Hematopoietic multipotent progenitor cell treated with erythropoietin and hydrocortisone succinate and interleukin-3 and kit ligand, for 6 days (in vitro differentiated cells): ENCODE data around the gene POLD1.
"Not testable (repeated sequence)": the region's sequence is repeated elsewhere in the genome, so short reads cannot be mapped to it uniquely, and the experiment has no call there.

Source experiments
- DNase-seq: peaks from one replicate; pipeline ENCODE4 v3.0.0-alpha.2; 2015

POLD1 gene

DNA sequence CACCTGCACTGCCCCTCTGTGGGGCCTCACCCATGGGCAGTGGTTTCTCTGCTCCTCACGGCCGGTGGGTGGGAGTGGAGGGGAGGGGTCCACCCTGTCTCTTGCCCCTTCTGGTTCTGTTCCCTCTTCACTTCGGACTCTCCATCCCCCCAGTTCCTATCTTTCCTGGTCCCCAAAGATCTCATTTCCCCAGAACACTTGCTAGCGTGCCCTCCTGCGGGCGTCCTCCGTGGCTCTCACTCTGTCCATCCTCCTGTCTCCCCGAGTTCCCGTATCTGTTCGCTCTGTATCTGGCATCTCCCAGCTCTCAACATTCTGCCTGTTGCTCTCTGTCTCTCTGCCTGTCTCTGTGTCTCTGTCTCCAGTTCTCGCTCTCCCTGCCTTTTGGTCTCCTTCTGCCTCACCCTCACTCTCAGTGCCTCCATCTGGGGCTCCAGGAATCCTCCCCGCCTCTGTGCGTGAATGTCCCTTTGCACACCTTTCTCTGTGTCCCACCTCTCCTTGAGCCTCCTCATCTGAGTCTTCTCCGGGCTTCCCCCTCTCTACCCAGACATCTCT, 35.0 kb downstream of the POLD1 start:
- no peak for DNase-seq

- DNase-seq = no peak
Measured at GRCh38 chr19:50419580-50420035, 35.5 kb downstream of the POLD1 start.

DNA sequence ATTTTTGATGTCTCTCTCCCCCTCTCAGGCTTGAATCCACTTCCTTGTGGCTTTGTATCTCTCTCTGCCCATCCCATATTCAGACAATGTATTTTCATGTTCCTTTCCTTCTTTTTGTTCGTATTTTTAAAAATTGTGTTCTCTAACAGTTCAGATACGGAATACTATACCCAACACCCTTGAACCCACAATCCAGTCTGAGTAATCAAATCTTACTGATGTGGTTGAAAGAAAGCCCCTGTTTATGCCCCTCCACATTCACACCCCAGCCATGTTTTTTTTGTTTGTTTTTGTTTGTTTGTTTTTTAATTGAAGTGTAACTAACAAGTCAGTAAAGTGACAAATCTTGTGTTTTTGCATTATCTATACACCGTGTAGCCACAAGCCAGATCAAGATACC, 36.0 kb downstream of the POLD1 start:
- DNase-seq = no peak

DNA sequence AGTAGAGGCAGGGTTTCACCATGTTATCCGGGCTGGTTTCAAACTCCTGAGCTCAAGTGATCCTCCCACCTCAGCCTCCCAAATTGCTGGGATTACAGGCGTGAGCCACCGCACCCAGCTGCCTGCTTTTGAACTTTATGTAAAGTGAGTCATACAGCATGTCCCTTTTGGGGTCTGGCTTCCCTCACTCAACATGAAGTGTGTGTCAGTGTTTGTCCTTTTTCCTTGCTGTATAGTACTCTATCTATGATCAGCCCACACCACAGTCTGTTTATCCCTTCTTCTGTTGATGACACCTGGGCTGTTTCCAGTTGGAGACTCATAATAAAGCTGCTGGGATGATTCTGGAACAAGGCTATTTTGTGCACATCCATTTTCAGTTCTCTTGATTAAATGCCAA, 36.7 kb downstream of the POLD1 start:
- DNase-seq = no peak

- no peak for DNase-seq
Measured at GRCh38 chr19:50422397-50423278, 38.5 kb downstream of the POLD1 start.

DNA sequence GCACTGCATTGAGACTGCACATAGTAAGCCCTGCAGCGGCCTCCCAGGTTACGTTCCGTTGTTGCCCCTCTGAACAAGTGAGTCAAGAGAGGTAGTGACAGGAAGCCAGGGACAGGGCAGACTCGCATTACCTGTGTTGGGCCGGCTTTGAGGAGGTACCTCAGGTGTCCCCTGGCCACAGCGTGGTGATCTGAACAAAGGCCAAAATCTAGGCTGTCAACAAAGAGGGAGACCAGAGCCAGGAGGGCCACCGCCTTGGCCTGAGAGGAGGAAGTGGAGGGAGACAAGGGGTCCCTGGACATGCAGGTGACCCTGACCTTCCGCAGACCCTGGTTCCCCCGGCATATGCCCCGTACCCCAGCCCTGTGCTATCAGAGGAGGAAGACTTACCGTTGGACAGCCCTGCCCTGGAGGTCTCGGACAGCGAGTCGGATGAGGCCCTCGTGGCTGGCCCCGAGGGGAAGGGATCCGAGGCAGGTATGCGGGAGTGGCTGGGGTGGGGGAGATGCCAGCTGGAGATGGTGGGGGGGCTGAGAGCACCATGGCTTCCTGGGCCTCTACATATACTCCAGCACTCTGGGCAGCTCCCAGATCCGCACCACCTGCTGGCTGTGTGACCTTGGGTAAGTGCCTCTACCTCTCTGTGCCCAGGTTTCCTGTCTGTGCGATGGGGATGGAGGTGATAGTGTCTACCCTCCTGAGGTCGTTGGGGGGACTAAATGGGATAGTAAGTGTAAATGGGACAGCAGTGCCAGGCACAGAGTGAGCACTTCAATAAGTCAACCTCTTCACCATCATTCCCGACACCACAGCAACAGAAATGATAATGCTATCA, 39.3 kb downstream of the POLD1 start:
- no peak for DNase-seq

- DNase-seq = no peak
Measured at GRCh38 chr19:50425581-50425980, 41.4 kb downstream of the POLD1 start.

DNA sequence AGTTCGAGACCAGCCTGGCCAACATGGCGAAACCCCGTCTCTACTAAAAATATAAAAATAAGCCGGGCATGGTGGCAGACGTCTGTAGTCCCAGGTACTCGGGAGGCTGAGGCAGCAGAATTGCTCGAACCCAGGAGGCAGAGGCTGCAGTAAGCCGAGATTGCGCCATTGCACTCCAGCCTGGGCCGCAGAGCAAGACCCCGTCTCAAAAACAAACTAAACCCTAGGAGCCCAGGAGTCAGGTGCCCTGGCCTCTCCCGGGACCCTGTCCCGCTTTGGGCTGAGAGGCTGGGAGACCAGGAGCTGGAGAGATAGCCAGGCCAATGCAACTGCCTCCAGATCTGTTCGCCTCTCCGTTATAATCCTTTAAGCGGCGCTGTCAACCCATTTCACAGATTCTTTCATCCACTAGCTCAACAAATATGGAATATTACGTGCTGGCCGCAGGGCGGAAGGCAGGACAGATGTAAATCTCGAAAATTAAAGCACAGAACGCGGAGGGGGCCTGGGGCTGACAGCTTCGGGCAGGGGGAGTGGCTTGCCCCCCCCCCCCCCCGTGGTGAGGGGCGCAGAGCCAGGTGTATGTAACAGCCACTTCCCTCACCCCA, 43.3 kb downstream of the POLD1 start:
- no peak for DNase-seq

DNA sequence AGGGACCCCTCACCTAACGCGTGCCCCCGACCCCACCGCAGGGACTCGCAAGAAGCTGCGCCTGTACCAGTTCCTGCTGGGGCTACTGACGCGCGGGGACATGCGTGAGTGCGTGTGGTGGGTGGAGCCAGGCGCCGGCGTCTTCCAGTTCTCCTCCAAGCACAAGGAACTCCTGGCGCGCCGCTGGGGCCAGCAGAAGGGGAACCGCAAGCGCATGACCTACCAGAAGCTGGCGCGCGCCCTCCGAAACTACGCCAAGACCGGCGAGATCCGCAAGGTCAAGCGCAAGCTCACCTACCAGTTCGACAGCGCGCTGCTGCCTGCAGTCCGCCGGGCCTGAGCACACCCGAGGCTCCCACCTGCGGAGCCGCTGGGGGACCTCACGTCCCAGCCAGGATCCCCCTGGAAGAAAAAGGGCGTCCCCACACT, 43.9 kb downstream of the POLD1 start:
- DNase-seq = peak; percentile 80

- no peak for DNase-seq
Measured at GRCh38 chr19:50428772-50429463, 44.8 kb downstream of the POLD1 start.

- DNase-seq = no peak
Measured at GRCh38 chr19:50430888-50431342, 46.8 kb downstream of the POLD1 start.

GRCh38 chr19:50431343-50432220, 47.4 kb downstream of the POLD1 start:
- peak; percentile 84 for DNase-seq

DNA sequence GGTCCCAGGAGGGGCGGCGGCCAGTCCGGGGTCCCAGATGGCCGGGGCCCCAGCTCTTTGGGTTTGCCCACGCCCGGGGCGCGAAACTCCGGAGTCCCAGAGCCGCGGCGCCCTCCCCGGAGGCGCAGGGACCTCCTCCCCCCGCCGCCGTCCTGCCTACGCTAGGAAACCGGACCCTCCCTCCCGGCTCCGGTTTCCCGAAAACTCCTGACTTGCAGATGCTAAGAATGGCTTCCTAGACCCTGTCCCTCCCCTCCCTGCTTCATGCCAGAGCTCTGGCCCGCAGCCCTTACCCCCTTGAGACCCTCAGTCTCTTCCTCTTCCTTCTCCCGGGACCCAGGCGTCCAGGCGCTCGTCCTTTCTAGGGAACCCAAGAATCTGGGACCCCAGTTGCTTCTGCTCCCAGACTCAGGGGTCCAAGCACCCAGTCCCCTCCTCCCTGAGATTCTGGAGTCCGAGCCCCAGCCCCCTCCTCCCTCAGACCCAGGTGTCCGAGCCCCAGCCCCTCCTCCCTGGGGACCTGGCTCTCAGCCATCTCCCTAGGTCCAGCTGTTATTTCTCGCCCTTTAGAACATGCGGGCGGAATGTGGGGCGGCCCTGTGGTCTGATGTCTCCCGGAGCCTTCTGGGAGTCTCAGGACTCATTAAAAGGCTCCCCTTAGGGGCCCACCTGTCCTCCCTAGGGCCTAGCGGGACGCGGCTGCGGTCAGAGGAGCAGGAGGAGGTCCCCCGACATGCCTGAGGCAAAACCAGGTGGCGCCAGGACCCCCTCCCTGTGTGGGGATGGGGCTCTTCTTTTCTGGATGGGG, 48.3 kb downstream of the POLD1 start, which contains the start of gene MYBPC2:
TSS of gene MYBPC2 (plus strand) at position 672 of the 808 bp plus-strand sequence. CDS start at position 734, 62 bp downstream.
- DNase-seq = no peak

DNA sequence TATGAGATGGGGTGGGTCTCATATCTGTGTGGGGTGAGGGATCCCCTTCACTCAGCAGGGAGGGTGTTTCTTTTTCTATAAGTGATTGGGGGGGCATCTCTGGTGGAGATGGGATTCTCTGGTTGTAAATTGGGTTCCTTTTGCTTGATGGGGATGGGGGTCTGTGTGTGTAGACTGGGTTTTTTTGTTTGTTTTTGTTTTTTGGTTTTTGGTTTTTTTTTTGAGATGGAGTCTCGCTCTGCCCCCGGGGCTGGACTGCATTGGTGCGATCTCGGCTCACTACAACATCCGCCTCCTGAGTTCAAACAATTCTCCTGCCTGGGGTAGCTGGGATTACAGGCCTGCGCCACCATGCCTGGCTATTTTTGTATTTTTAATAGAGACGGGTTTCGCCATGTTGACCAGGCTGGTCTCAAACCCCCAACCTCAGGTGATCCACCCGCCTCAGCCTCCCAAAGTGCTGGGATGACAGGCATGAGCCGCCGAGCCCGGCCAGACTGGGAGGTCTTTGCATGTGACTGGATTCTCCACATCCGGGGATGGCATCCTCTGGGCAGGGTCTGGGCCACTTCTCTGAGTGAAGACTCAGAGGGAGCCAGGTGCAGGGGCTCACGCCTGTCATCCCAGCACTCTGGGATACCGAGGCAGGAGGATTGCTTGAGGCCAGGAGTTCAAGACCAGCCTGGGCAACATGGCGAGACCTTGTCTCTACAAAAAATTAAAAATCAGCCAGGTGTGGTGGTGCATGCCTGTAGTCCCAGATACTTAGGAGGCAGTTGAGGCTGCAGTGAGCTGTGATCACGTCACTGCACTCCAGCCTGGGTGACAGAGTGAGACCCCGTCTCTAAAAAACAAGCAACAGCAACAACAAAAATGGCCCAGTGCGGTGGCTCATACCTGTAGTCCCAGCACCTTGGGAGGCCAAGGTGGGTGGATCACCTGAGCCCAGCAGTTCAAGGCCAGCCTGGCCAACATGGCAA, 49.3 kb downstream of the POLD1 start:
- DNase-seq = no peak

- DNase-seq = no peak
Measured at GRCh38 chr19:50434525-50434924, 50.4 kb downstream of the POLD1 start.

- DNase-seq = no peak
Measured at GRCh38 chr19:50435221-50435620, 51.1 kb downstream of the POLD1 start.

GRCh38 chr19:50435627-50436026, 51.5 kb downstream of the POLD1 start:
- DNase-seq = no peak

DNA sequence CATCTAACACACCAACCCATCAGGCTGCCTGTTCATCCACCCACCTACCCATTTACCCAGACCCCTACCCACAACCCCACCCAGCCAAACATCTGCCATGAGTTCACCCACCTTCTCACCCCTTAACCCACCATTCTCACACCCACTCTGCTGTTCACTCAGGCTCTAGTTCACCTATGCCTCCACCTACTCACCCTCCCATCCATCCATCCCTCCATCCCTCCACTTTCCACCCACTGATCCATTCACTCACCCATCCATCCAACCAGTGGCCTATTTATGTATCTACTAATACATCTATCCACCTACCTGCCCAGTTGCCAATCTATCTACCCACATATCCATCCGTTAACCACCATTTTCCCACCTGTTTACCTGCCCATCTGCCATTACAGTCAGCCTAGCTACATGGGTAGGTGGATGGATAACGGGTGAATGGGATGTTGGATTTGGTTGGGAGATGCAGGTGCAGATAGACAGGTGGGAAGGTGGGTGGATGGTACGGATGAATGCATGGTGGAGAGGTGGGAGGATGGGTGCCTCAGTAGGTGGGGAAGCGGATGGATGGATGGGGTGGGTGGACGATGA, 53.8 kb downstream of the POLD1 start:
- no peak for DNase-seq

DNA sequence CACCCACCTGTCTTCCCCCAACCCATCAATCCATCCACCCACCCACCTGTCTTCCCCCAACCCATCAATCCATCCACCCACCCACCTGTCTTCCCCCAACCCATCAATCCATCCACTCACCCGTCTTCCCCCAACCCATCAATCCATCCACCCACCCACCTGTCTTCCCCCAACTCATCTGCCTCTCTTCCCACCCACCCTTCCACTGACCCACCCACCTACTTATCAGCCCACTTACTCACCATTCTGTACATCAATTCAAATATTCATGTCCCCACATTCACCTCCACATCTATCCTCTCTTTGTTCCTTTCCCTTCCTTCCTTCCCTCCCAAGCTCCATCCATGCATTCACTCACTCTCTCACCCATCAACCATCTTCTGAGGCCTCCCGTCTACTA, 55.0 kb downstream of the POLD1 start:
- DNase-seq = not testable (repeated sequence)
